C4-2B (cell line): ENCODE results near the gene EWSR1.
"Not testable (repeated sequence)": the region's sequence is repeated elsewhere in the genome, so short reads cannot be mapped to it uniquely, and the experiment has no call there.

ENCODE experiments used
- H3K27ac ChIP-seq: fragments of 450-650 bp; 2 replicates; pipeline ENCODE4 v1.5.1; 2017
- ZFX ChIP-seq: fragments of 450-650 bp; IDR thresholded peaks from 2 replicates; pipeline ENCODE4 v1.6.1; 2017
- TF ChIP-seq, protein P1 (sequence below): fragments of 450-650 bp; conservative IDR thresholded peaks from 2 replicates; pipeline ENCODE4 v1.5.1; 2017; ENCODE audit warnings: mild to moderate bottlenecking

Gene EWSR1

DNA sequence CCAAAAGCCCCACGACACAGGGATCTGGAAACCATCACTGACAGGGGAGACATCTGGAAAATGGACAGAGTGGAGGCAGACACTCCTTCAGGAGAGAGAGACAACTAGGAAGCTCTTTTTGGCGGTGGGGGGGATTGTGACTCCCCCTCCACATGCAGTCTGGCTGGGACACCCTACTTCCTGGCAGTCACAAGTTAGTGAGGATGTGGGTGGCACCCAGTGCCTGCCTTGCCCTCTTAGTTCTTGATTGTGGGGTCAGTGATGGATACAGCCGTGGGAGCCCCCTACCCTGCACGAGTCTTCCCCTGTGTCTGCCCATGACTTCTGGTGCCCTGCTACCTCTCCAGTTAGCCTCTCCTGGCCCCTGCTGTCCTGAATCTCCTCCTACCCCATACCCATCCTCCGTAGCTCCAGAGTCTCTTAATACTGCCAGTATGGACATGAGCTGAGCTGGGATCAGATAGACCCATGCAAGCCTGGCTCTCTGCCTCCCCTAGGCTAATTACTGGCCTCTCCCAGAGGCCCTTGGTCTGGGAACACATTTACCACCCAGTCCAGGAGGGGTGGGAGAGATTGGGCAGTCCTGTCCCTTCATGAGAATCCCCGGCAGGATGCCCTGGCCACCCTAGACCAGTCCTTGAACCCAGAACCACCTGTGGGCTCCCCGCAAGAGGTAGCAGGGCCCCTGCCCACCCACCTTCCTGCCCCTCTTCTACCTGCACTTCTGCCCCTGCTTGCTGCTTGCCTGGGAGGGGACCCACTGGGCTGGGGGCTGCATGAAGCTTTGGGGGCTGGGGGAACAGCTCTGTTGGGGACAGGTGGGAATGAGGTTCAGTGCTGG is 23.1 kb upstream of the EWSR1 start:
- no peak for TF ChIP-seq ZFX
- TF ChIP-seq, protein P1, sequence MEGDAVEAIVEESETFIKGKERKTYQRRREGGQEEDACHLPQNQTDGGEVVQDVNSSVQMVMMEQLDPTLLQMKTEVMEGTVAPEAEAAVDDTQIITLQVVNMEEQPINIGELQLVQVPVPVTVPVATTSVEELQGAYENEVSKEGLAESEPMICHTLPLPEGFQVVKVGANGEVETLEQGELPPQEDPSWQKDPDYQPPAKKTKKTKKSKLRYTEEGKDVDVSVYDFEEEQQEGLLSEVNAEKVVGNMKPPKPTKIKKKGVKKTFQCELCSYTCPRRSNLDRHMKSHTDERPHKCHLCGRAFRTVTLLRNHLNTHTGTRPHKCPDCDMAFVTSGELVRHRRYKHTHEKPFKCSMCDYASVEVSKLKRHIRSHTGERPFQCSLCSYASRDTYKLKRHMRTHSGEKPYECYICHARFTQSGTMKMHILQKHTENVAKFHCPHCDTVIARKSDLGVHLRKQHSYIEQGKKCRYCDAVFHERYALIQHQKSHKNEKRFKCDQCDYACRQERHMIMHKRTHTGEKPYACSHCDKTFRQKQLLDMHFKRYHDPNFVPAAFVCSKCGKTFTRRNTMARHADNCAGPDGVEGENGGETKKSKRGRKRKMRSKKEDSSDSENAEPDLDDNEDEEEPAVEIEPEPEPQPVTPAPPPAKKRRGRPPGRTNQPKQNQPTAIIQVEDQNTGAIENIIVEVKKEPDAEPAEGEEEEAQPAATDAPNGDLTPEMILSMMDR, result no peak
- no peak overlapping the region for H3K27ac ChIP-seq

DNA sequence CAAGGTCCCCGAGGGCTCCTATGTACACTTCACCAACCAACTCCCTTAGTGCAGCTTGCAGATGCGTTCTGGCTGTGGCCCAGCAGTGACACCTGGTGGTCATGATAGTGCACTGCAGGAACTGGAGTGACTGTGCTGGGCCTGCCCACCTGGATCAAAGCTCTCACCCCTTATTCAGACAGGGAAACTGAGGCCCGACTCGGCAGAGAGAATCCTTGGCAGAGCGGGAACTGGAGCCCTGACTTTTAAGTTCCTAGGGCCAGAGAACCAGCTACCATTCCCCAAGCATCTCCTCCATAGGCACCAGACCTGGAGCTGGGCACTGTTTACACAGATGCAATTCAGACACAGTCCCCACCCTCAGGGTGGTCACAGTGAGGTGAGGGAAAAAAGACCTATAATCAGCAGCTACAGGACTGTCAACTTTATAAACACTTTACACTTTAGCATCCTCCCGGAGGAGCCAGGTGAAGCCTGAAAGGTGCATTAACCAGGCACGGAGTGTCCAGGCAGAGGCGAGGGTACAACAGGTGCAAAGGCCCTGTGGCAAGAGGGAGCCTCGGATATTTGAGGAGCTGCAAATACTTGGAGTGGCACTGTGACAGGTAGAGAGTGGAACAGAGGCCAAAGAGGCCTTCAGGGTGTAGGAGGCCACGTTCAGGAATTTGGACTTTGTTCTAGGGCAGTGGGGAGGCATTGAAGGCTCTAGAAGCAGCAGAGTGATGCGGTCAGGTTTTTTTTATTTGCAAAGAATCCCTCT is 22.3 kb upstream of the EWSR1 start:
- H3K27ac ChIP-seq, result no peak overlapping the region
- no peak for TF ChIP-seq ZFX
- TF ChIP-seq, protein P1, result peak; percentile 98

DNA sequence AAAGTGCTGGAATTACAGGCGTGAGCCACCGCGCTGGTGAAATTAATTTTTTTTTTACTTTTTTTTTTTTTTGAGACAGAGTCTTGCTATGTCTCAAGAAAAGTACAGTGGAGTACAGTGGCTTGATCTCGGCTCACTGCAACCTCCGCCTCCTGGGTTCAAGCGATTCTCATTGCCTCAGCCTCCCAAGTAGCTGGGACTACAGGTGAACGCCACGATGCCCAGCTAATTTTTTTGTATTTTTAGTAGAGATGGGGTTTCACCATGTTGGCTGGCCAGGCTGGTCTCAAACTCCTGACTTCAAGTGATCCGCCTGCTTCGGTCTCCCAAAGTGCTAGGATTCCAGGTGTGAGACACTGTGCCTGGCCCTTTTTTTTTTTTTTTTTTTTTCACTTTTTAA is 20.2 kb upstream of the EWSR1 start:
- H3K27ac ChIP-seq, result not testable (repeated sequence)

DNA sequence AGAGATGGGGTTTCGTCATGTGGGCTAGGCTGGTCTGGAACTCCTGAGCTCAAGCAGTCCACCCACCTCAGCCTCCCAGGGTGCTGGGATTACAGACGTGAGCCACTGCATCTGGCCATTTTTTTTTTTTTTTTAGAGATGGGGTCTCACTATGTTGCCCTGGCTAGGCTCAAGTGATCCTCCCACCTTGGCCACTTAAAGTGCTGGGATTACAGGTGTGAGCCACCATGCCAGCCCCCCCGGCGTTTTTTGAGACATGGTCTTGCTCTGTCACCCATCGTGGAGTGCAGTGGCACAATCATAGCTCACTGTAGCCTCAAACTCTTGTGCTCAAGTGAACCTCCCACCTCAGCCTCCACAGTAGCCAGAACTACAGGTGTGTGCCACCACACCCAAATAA is 16.8 kb upstream of the EWSR1 start:
- no peak for TF ChIP-seq ZFX
- TF ChIP-seq, protein P1, result no peak
- no peak overlapping the region for H3K27ac ChIP-seq

DNA sequence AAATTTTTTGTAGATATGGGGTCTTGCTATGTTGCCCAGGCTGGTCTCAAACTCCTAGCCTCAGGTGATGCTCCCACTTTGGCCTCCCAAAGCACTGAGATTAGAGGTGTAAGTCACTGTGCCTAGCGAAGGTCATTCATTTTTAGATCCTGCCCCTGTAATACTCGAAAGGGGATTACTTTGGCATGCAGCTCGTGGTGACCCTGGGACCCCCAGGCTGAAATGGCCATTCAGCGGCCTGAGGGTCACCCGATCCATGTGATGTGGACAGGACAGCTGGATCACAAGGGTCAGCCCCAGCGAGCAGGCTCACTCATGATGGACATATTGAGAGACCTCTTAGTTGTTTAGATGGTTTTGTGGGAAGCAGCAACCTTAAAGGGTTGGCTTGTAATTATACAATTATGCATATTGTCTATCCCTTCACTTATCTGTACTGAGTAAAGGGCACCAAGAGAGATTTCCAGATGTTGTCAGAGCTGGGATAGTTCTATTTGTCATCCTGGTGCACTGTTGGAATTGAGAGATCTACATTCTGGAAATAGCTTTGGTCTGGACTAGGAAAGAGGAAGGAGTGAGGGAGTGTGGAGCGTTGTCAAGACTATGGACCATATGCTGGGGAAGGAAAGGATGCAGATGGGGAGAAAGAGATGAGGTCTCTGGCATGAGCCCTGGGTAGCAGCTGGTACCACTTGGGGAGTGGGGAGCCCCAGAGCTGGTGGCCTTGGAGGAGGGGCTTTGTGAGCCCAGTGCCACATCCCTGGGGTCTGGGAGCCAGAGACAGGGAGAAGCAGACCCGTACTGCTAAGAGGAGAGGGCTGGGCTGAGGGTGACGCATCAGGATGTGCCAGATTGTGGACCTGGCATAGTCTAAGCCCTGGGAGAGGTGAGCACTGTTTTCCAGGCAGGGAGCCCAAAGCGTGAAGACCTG is 15.8 kb upstream of the EWSR1 start:
- H3K27ac ChIP-seq, result no peak overlapping the region
- TF ChIP-seq, protein P1, result no peak
- TF ChIP-seq ZFX, result no peak

DNA sequence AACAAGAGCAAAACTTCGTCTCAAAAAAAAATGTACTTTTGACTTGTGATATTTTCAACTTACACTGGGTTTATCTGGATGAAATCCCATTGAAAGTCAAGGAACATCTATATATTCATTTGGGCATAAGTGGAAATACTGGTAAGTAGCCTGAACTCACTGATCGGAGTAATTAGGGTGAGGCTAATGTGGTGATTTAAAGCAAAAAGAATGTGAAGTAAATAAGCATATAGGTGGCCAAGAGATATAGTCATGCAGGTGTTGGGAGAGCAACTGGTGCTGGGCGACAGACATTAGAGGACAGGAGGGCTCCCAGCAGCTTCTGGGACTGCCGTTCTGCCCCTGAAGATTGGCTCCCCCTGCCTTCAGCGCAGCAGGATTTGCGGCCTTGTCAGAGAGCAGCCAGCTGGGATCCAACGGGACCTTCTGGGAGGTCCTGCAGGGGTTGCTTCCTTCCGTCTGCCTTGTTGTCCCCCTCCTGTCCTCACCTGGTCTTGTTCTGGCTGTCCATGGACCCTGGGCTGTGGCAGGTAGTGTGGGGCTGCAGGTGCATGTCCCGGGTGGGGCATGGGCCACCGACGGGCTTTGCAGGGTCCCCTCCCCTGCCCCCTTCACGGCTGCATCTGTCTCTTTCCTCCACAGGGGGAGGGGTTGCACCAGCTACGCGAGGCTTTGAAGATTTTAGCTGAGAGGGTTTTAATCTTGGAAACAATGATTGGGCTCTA is 14.3 kb upstream of the EWSR1 start:
- no peak overlapping the region for H3K27ac ChIP-seq
- no peak for TF ChIP-seq ZFX
- TF ChIP-seq, protein P1, result no peak

DNA sequence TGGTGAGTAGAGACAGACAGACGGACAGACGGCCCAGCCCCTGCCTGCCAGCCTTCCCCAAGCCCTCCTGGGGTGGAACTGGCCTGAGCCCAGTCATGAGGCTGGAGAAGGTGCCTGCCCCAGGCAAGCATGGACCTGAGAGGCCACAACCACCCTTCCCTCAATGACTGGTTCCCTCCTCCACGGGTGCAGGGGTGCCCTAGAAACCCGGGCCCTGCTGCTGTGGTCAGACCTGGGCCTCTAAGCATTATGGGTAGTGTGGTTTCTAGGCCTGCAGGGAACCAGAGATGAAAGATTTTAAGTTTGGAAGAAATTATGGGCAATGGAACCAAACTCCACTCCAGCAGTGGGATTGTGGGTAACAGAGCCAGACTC is 13.8 kb upstream of the EWSR1 start:
- TF ChIP-seq ZFX, result no peak
- TF ChIP-seq, protein P1, result no peak
- no peak overlapping the region for H3K27ac ChIP-seq
